ENCODE results near the gene ETV3.
A peak's percentile ranks its signal among the peaks of the same experiment; 100 is the strongest.

The ETV3 gene

GRCh38 chr1:157096881-157097280, 41.3 kb downstream of the ETV3 start:
- no peaks in the 10 kb centered on the region for H3K27me3 ChIP-seq
- H3K9me3 ChIP-seq, result no peaks in the 10 kb centered on the region
- intact Hi-C loops (cut with DNase I; ENCODE audit: low total_unique reads), result no loop called here
- H3K27ac ChIP-seq, result no peak overlapping the region
- no peak overlapping the region for H3K4me3 ChIP-seq
- peak in 1 of 2 donors; percentile 5 for DNase-seq
- no peaks in the 10 kb centered on the region for H3K36me3 ChIP-seq
- no peak for TF ChIP-seq CTCF (IDR thresholded peaks at IDR 0.05)
- peaks cover 0 to 10% (median 4%) of the 10 kb centered on the region in 4 donors for H3K4me1 ChIP-seq

DNA sequence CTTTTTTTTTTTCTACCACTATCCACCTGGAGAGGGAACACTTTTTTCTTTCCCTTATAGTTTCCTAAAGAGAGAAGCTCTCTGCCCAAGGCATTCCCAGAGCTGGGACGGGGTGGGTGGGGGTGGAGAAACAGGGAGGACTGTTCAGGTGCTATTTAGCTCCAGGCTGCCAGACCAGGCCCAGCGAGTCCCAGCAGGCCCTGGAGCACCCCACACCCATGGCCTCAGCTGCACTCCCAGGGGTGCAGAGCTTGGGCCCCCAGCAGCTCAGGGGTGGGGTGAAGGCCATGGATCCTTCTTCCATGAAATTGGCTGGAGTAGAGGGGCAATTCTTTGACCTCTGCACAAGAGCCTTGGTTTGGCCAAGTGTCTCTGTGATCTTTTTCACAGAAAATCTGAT, 42.6 kb downstream of the ETV3 start:
- peak in 1 of 2 donors; percentile 39 for DNase-seq
- no peaks in the 10 kb centered on the region for H3K36me3 ChIP-seq
- TF ChIP-seq CTCF (IDR thresholded peaks at IDR 0.05), result no peak
- no peak overlapping the region for H3K27ac ChIP-seq
- no peaks in the 10 kb centered on the region for H3K9me3 ChIP-seq
- intact Hi-C loops (cut with DNase I; ENCODE audit: low total_unique reads), result no loop called here
- peaks cover 0 to 4% of the 10 kb centered on the region in 2 donors for H3K27me3 ChIP-seq
- peaks cover 0 to 10% (median 4%) of the 10 kb centered on the region in 4 donors for H3K4me1 ChIP-seq
- no peak overlapping the region for H3K4me3 ChIP-seq

DNA sequence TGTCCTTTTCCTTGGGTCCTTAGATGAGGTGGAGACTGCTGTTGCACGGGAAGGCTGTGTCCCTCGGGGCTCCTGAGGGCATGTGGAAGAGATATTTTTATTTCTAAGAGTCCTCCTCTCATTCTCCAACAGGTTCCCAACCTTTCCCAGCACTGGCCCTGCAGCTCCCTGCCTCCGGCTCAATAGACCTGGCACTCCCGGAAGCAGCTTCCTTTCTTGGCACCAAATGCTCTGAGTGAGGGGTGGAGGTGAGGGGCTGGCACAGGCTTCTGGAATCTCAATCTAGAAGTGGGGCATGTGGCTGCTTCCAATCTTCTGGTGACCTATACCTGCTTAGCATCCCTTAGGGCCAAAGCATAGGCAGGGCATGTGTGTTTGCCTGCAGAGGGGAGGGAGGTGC, 43.1 kb downstream of the ETV3 start:
- peak in 1 of 2 donors; percentile 37 for DNase-seq
- Histone ChIP-seq H3K27ac (no peak overlapping the region), H3K4me3 (no peak overlapping the region), H3K27me3 (peaks cover 0 to 4% of the 10 kb centered on the region in 2 donors), H3K4me1 (peaks cover 0 to 15% (median 4%) of the 10 kb centered on the region in 4 donors), H3K9me3 (no peaks in the 10 kb centered on the region), H3K36me3 (no peaks in the 10 kb centered on the region)
- intact Hi-C loops (cut with DNase I; ENCODE audit: low total_unique reads), result no loop called here
- TF ChIP-seq CTCF (IDR thresholded peaks at IDR 0.05), result no peak

DNA sequence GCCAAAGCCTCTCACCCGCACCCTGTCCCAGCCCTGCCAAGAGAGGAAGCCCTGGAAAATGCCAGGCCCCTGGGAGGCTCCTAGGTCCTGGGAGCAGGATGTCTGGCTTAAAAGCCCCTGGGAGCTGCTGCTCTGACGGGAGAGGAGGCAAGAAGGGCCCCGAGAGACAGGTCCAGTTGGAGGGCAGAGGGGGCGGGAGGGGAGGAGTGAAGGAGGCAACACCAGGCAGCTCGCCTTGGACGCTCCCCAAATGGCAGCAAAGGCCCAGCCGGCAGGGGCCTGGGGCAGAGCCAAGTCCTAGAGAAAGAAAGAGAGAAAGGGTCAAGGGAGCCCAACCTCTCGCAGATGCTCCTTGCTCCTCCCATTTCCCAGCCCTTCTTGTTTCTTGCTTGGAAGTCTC, 45.4 kb downstream of the ETV3 start:
- peaks cover 0 to 18% (median 4%) of the 10 kb centered on the region in 4 donors for H3K4me1 ChIP-seq
- no peak overlapping the region for H3K4me3 ChIP-seq
- H3K9me3 ChIP-seq, result no peaks in the 10 kb centered on the region
- H3K27me3 ChIP-seq, result peaks cover 0 to 8% of the 10 kb centered on the region in 2 donors
- no peak for TF ChIP-seq CTCF (IDR thresholded peaks at IDR 0.05)
- intact Hi-C loops (cut with DNase I; ENCODE audit: low total_unique reads), result no loop called here
- H3K36me3 ChIP-seq, result no peaks in the 10 kb centered on the region
- DNase-seq, result peak in 1 of 2 donors; percentile 64
- H3K27ac ChIP-seq, result no peak overlapping the region

DNA sequence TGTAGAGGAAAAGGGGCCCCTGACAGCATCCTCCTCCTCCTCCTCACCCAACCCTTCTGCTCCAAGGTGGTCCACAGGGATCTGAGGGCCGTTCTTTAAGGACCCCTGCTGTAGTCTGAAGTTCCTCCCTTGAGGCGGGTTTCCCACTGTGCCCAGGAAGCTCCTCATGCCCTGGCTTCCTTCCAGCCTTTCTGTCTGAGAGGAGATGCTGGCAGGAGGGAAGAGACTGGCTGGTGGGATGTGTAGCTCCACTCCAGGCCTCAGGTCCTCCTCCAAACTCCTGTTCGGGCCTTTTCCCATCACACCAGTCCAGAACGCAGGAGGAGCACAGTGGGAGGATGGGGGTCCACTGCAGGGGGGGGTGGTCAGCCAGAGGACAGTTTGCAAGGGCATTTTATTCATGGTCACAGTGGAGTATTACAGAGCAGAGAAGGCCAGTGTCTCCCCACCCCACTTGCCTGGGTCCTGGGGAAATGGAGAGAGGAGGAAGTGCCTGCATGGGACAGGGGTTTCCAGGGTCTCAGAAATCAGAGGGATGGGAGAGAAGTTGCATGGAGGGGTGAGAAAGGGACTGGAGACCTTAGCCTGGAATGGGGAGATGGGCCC, 46.4 kb downstream of the ETV3 start:
- H3K4me3 ChIP-seq, result no peak overlapping the region
- no peaks in the 10 kb centered on the region for H3K9me3 ChIP-seq
- peaks cover 0 to 8% of the 10 kb centered on the region in 2 donors for H3K27me3 ChIP-seq
- intact Hi-C loops (cut with DNase I; ENCODE audit: low total_unique reads), result no loop called here
- H3K4me1 ChIP-seq, result peaks cover 0 to 18% (median 4%) of the 10 kb centered on the region in 4 donors
- no peak for TF ChIP-seq CTCF (IDR thresholded peaks at IDR 0.05)
- DNase-seq, result peak in 1 of 2 donors; percentile 20
- H3K36me3 ChIP-seq, result no peaks in the 10 kb centered on the region
- H3K27ac ChIP-seq, result no peak overlapping the region
